NCI-H446 treated with DMSO at 0.1 percent for 48 hours (cell line): ENCODE measurements around the gene TRIO.
A peak's percentile ranks its signal among the peaks of the same experiment; 100 is the strongest.

Experiments used
- DNase-seq: peaks from one replicate; lab custom pipeline; 2025; lab: John Stamatoyannopoulos, UW

Gene TRIO

DNA sequence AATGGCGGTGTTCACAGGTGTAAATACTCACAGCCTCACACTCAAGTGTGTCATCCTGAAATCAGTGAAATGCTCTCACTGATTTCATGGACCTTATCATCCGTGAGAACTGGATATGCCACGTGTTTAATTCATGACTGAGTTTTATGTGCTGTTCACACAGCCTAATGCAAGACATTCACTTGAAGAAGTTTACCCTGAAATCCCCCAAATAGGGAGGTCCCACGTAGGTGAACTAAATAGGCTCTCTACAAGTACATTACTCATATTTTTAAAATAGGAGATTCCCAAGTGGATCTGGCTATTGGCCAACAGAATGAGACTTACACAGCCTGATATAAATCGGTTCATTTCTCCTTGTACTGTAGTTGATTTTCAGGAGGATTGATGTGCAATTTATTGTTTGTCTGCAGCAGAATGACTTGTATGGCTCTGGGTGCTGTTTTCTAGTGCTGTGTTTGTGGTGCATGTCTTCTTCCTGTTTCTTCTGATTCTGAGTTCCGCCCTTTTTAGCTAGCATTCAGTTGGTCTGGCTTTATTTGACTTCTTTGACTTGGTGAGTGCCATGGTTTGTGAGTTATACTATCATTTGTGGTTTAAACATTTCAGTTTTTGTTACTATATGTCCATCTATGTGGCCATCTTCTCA is 25.1 kb downstream of the TRIO start:
- DNase-seq: peak; percentile 69

DNA sequence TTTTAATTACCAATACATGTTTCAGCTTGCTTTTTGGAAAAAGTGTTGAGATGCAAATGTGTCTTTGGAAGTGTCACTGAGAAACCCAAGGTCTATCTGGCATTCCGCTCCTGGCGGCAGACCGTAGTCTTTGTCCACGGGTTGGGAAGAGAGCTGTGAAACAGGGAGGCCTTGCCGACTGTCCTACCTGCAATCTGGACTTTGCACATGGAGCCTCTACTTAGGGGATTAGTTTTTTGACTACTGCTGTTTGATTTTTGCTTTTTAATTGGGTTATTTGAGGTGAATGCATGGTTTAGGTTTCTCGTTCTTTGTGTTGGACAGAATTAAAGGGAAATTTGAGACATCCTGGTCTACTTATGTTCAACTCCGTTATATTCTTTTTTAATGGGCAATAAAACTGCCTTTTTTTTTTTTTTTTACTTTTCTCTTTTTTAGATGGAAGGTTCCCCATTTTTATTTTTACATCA is 25.7 kb downstream of the TRIO start:
- DNase-seq: no peak

DNA sequence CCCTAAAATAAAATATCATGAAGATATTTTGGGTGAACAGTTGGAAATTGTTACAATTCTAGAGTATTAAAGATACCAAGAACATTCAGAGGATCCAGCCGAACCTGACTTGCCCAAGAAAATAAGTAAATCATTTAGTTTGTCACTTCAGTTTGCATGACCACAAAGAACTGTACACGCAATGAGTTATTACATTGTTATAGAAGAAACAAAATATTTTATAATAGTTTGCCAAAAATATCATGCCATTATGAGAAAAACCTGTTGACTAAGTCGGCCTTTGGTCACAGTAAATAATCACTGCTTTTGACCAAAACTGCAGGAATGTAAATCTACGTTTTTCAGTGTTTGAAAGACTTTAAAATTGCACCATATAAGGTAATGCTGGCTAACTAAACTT is 27.9 kb downstream of the TRIO start:
- DNase-seq: no peak

DNA sequence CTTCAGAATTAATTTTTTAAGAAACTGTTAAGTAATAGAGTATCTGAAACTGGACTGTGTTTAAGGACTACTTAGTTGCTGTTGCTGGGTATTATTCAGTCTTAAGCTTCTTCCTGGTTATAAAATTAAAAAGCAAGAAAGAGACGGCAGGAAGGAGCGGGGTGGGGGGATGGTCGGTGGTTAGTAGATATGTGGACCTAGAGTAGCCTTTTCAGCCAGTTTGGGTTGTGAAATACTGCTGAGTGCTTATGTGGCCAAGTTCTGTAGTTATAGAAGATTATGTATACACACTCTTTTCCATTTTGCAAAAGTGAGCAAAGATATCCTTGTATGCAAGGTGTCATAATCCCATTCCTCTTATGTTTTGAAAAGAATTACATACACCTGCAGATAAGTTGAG is 28.5 kb downstream of the TRIO start:
- no peak for DNase-seq

DNA sequence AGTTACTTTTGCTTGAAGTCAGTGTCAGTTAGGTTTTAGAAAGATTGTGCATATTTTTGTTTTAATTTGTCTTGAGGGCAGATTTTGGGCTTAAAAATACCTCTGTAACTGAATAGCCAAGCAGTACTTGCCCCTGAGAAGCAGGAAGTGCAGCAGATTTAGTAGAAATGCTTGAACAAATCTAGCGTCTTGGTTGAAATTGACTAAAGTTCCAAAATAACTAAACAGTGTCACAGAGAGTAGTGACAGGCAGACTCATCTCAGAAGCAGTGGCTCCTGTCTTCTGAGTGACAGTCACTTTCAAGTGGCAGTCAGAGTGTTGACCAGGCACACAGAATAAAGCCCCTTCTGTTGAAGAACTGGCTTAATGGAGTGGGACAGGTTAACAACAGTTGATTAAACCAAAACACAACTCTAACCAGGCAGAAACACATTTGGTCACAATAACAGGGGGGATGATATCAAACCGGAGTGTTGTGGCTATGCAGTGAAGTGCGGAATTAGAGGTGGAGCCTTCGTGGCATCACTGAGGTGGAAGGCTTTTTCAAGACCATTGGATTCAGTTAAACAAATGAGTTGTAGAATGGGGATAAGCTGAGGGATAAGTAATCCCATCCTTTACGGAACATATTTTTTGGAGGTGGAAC is 29.1 kb downstream of the TRIO start:
- no peak for DNase-seq

DNA sequence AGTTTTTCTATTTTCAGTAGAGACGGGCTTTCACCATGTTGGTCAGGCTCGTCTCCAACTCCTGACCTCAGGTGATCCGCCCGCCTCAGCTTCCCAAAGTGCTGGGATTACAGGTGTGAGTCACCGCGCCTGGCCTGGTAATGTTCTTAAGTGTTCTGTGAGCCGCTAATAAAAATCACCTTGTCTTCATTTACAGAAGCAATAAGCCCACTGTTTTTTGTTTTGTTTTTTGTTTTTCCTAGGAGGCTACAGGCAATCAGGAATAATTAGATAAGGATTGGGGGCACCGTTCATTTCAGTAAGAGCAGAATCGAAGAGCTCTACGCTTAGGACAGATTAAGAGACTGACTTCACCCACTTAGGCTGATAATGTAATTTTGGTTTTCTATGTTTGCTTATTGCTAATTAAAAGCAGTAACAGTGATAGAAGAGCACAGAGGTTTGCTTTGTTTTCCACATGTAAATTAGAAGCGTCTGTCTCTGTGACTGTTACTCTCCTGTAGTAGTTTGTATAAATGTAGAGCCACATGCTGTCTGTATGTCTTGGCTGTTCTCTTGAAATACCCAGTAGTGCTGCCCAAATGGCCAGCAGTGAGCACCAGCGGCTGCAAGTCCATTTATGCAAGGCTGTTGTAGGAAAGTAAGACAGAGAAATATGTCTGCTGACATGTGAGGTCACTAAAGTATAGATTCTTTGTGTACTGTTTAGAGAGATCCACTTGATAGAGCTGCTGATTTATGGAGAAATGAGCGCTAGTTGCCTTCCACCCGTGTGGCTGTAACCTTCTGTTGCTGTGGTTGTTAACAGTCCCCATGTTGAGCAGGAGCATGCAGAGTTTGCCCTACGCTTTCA is 30.5 kb downstream of the TRIO start:
- DNase-seq: no peak

DNA sequence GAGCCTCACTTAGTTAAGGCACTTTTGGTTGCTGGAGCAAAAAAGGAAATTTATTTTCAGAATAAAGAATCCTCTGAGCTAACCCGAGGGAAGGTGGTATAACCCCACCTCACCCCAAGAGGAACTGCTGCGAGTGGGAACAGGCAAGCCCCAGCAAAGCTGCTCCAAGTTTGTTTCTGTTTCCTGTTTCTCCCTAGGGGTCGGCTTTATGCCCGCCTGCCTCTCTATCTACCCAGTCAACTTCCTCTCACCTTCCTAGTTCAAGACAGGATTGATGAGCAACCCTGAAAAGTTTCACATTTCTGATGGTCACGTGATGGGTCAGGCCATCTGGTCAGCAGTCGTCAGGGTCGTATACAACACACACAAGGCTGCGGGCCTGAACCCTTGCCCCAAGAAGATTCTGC is 31.1 kb downstream of the TRIO start:
- no peak for DNase-seq

DNA sequence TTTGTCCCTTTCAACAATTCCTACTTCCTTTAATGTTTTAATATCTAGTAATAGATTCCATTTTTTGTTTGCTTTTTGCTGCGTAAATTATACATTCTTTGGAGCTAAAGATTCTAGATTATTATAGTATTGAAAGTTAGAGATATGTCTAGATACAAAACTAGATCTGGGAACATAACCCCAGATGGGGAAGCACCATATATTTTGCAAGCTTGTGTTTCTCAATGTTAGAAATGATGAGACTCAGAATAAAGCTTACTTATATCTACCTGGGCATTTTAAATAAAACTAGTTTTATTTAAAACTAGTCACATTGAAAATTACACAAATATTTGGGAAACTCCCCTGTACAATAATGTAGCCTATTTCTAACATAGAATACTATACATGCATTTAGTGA is 32.2 kb downstream of the TRIO start:
- DNase-seq: no peak

DNA sequence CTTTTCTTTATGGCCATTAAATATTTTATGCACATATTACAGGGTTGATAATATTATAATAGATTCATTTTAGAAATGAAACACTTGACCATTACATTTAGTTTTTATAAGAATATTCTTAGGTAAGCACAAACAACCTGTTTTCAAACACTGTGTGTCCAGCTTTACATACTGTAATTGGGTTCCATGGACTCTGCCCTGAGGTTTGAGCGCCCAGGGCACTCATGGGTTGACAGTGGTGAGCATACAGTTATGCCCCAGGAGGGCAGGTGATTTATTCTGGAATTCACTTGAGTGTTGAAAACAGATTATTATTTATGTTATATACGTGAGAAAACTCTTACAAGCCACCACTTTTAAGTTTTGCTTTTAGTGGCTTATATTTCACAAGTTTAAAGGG is 33.7 kb downstream of the TRIO start:
- no peak for DNase-seq

DNA sequence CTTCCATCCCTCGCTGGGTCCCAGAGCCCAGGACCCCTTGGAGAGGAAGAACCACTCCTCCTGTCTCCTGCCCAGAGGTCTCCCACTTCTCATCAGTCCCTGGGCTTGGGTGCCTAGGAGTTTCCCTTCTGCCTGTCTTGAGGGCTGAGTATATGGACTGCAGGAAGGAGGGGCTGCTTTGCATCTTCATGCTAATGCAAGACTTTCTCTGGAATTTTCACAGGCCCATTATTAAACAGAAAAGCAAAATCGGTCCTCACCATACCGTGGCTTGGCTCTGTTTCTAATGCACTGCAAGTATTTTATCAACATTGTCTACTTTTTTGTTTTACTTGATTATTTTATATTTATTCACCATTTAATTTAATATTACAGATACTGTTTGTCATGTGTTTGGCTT is 34.5 kb downstream of the TRIO start:
- no peak for DNase-seq

DNA sequence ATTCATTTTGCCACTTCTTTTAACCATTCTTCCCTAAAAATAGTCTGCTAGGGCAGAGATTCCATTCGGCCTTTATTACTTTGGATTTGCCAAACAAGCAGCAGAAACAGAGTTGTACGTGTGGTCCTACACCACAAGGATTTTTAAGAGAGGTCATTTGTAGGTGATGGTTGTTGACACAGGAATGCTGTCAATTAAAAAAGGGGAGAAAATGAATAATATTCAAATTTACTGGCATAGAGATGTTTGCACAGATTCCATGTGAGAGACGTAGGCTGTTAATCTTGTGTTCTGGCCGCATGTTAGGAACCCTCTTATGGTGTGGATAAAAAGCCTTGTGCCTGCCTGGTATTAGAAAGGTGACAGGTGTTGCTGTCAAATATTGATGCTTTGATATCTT is 34.9 kb downstream of the TRIO start:
- no peak for DNase-seq

DNA sequence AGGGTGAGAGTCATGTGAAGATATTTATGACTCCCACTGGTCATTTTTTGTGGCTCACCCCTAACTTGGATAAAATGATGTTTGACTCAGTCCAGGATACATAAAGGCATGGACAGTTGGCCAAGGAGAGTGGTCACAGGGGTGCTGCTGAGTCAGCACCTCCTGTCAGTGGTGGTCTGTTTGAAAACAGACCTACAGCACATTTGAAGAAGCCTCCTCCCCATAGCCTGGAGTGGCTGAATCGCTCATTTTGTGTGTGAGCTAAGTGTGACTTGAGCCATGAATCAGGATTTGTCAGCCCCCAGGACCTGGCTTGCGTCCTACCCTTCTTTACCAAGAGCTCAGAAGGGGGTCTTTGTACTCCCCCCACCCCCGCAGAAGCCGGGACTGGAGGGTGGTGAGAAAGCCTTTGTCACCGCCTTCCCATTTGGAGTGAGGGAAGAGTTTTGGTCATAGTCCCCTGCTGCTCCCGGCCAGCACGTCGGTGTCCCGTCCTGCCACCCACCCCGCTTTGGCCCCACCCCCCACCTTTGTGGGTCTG is 35.6 kb downstream of the TRIO start:
- DNase-seq: no peak

DNA sequence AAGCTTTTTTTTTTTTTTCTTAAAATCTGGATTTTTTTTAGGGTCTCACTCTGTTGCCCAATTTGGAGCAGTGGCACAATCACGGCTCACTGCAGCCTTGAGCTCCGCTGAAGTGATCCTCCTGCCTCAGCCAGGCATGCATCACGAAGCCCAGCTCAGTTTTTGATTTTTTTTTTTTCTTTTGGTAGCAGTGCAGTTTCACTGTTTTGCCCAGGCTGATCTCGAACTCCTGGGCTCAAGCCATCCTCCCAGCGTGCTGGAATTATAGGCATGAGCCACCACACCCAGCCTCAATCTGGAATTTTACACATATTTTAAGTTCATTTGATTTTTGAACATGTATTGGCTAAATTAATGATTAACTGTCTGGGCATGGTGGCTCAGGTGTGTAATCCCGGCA is 36.3 kb downstream of the TRIO start:
- no peak for DNase-seq

DNA sequence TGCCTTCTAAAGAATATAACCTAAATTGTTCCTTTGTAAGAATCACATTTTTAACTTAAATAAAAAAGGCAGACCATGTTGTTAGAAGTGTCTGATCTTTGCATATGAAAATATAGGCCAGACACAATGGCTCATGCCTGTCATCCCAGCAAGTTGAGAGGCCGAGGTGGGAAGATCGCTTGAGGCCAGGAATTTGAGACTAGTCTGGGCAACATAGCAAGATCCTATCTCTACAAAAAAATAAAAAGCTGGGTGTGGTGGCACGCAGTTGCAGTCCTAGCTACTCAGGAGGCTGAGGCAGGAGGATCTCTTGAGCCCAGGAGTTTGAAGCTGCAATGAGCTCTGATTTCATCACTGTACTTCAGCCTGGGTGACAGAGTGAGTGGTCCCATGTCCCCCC is 37.3 kb downstream of the TRIO start:
- DNase-seq: no peak

DNA sequence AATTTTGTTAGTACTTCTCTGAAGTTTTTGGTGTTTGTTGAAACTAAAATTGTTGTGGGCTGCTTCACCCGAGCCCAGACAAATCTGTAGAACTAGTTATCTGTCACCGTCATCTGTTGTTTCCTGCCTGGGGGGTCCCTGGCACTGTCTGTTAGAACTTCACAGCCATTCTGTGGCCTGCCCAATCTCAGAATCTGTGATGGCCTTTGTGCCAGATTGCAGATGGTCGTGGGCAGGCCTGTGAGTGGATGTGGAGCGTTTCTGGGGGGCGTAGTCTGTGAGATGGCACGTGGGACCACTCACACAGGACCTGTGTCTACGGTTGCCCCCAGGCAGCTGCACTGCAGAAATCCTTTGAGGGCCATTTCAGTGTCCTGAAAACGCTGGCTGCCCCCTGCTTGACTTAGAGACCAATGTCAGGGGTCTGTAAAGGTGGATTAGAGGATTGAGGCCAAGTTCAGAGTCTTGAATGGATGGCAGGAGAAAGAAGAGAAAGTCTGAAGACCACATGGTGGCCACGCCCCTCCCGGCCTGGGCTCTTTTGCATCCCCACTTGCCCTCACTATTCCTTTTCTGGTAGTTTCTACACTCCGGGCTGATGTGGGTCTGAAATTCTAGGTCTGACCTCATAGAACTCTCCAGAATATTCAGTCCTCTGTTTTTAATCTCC is 38.3 kb downstream of the TRIO start:
- DNase-seq: no peak

DNA sequence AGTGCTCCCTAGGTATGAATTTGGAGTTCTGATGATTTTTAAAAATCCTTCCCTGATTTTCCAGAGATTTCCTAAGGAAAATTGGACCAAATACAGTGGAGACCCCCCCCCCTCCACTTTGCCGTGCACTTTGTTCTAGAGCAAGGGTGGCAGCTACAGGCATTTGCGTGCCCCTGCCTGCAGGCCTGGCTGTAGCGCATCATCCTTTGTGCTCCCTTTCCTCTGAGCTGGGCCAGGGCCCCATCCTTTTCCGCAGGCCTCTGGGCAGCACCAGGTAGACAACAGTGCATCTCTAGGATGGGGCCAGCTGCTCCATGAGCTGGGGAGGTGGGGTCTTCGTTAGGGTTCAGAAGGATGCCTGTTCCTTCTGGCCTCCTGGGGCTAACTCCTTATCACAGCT is 39.6 kb downstream of the TRIO start:
- DNase-seq: no peak

DNA sequence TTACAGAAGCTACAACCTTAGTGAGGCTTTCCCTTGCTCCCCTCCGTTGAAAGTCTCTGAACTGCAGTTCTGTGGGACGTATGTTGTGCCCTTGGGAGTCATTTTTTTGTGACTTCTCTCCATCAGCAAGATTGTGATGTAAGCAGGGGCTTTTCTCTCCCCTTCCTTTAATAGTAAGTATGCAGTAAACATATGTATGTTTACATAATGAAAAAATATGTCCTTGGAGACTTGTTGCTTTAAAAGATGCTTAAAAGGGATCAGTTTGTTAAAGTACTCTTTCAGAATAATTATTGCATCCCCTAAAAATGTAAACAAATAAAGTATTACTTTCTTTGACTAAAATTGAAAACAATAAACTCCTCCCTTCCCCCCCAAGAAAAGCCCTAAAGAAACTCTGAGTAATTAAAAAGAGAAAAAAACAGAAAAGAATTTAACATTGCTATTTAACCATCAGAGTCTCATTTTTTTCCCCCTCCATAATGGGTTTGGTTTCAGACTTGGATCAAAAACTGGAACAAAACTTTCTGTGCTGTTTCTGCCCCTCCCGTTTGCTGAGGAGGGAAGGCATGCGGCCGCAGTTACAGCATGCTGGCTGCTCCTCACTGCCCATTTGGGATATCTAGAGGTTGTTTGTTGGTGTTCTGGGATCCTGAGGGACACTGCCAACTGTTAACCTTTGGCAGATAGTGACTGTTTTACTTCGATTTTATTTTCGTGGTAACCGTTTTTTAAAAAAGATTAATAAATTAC is 40.2 kb downstream of the TRIO start:
- no peak for DNase-seq

DNA sequence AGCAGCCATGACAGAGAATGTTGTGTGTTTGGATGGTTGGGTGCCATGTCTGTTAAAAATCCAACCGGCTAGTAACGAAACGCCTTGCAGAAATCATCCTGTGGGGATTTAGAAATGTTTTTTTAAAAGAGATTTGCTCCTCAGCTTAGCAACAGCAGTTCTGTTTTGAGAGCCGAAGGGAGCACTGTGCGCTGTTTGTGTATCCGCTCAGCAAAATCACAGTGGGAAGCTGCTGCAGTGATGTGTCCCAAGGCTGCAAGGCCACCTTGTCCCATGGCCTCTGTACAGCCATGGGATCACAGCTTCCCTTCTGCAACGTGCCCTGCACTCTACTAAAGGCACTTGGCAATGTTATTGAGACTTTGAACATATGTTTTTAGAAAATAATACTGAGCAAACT is 40.9 kb downstream of the TRIO start:
- no peak for DNase-seq

DNA sequence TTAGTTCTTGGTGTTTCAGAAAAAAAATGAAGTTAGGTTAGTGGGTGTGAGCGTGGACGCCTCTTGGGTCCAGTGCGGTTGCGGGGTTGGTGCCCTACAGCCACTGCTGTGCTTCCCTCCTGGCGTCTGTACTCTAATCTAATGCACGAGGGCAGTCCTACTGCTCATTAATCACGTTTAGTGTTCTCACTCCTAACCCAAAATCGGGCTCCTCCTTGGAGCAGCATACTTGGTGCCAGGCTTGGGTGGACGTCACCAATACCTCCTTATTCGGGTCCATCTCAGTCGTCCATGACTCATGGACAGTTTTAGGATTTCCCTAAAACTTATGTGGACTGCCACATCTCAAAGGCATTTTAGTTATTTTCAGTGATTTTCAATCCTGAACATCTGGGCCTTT is 41.6 kb downstream of the TRIO start:
- DNase-seq: no peak

DNA sequence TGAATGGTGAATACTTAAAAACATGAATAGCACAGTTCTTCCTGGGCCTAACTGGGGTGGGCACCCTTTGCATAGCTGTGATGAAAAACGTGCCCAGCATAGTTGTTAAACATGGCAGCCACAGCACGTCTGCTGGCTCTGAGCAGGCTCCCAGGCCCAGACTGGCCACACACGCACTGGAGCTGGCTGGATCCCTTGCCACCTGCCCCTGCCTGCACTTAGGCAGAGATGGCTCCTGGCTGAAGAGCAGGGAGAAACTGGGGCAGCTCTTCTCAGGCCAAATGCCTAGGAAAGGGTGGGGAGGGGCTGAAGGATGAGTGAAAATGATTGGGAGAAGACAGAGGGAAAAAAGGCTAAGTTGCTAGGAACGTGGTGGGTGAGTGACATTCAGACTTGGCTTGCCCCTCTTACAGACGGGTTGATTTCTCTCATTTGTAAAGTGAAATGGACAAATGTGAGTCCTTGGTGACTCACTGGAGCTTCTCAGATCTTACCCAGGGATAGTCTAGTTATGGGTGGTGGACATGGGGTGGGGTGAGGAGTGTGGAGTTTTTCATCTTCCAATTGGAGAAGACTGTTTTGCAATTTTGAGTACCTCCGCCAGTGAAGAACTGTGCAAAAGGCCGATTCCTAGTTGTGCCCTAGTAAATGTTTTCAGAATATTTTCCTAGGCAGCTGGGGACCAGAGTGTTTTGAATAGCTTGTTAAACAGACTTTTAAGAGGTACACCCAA is 42.4 kb downstream of the TRIO start:
- no peak for DNase-seq
